Tibial artery (tissue), 4 donors: ENCODE data around the gene RALGPS1.

Source experiments
- DNase-seq, 2 donors: peaks; one replicate each; pipeline ENCODE4 v3.0.0-alpha.2; 2019
- H3K27ac ChIP-seq, 2 donors: fragments of 200-600 bp; sonication (generic) in 1 of 2; 1 replicate in 1 of 2; 2 replicates in 1 of 2; pipeline ENCODE4 v1.5.1; 2018 to 2019; ENCODE audit warnings: mild to moderate bottlenecking in 1 of 2
- H3K27me3 ChIP-seq, 2 donors: fragments of 200-600 bp; sonication (generic) in 1 of 2; one replicate each; pipeline versions ENCODE4 v1.5.1 to v1.6.0; 2016 to 2019
- H3K36me3 ChIP-seq, 3 donors: fragments of 200-600 bp; sonication (generic) in 2 of 3; one replicate each; pipeline ENCODE4 v1.5.1; 2016 to 2019; ENCODE audit warnings: mild to moderate bottlenecking in 2 of 3
- H3K4me1 ChIP-seq, 4 donors: fragments of 200-600 bp; sonication (generic) in 2 of 4; 1 replicate in 3 of 4; 2 replicates in 1 of 4; pipeline ENCODE4 v1.5.1; 2016 to 2019
- H3K4me3 ChIP-seq, 2 donors: fragments of 200-600 bp; sonication (generic) in 1 of 2; 1 replicate in 1 of 2; 2 replicates in 1 of 2; pipeline ENCODE4 v1.5.1; 2018 to 2019; ENCODE audit warnings: mild to moderate bottlenecking in 2 of 2
- H3K9me3 ChIP-seq, 3 donors: fragments of 200-600 bp; sonication (generic) in 1 of 3; one replicate each; pipeline ENCODE4 v1.5.1; 2016 to 2019
- CTCF ChIP-seq, 2 experiments: fragments of 200-600 bp in 1 of 2; fragments of 450-650 bp in 1 of 2; IDR thresholded peaks; one replicate each; pipeline ENCODE4 v1.5.1; 2017 to 2019; ENCODE audit warnings: antibody characterized with exemption in 2 of 2, mild to moderate bottlenecking in 1 of 2, moderate library complexity in 1 of 2
- intact Hi-C: fragments of 100-400 bp; cut with DNase I; formaldehyde crosslinking; loops from one replicate; pipeline ENCODE4 v1.15.0; 2023; ENCODE audit warnings: low total_unique reads

The RALGPS1 gene

GRCh38 chr9:127180457-127181314 lies 266.1 kb downstream of the RALGPS1 start:
- Histone ChIP-seq H3K36me3 (peaks cover 0 to 8% (median 0%) of the 10 kb centered on the region in 3 donors), H3K27me3 (no peaks in the 10 kb centered on the region), H3K27ac (peak overlapping the region; percentile 9 to 33), H3K4me3 (no peak overlapping the region), H3K9me3 (no peaks in the 10 kb centered on the region), H3K4me1 (peaks cover 2 to 46% (median 37%) of the 10 kb centered on the region in 4 donors)
- TF ChIP-seq CTCF (IDR thresholded peaks at IDR 0.05) = no peak
- DNase-seq = peak in 1 of 2 donors; percentile 53
- intact Hi-C loops = no loop called here

- Histone ChIP-seq H3K4me1 (peaks cover 8 to 45% (median 39%) of the 10 kb centered on the region in 4 donors), H3K9me3 (no peaks in the 10 kb centered on the region), H3K27me3 (no peaks in the 10 kb centered on the region), H3K36me3 (peaks cover 0 to 8% (median 0%) of the 10 kb centered on the region in 3 donors), H3K27ac (no peak overlapping the region), H3K4me3 (no peak overlapping the region)
- DNase-seq = peak; percentile 18 to 44
- intact Hi-C loops = no loop called here
- TF ChIP-seq CTCF (IDR thresholded peaks at IDR 0.05) = no peak
These were observed 266.7 kb downstream of the RALGPS1 start for GRCh38 chr9:127181315-127181580.

- Histone ChIP-seq H3K27me3 (no peaks in the 10 kb centered on the region), H3K4me3 (no peak overlapping the region), H3K9me3 (no peaks in the 10 kb centered on the region), H3K27ac (no peak overlapping the region), H3K4me1 (peaks cover 12 to 50% (median 44%) of the 10 kb centered on the region in 4 donors), H3K36me3 (peaks cover 0 to 8% (median 0%) of the 10 kb centered on the region in 3 donors)
- intact Hi-C loops = no loop called here
- no peak for TF ChIP-seq CTCF (IDR thresholded peaks at IDR 0.05)
- peak in 1 of 2 donors; percentile 44 for DNase-seq
These were observed 267.1 kb downstream of the RALGPS1 start for GRCh38 chr9:127181595-127182190.

GRCh38 chr9:127182901-127183746 lies 268.5 kb downstream of the RALGPS1 start:
- Histone ChIP-seq H3K9me3 (no peaks in the 10 kb centered on the region), H3K27ac (peak overlapping the region; percentile 89 to 93), H3K4me3 (no peak overlapping the region), H3K27me3 (no peaks in the 10 kb centered on the region), H3K36me3 (peaks cover 0 to 8% (median 0%) of the 10 kb centered on the region in 3 donors), H3K4me1 (peaks cover 16 to 61% (median 57%) of the 10 kb centered on the region in 4 donors)
- TF ChIP-seq CTCF (IDR thresholded peaks at IDR 0.05) = no peak
- peak in 1 of 2 donors; percentile 66 for DNase-seq
- intact Hi-C loops = no loop called here

GRCh38 chr9:127183814-127184582 lies 269.4 kb downstream of the RALGPS1 start:
- Histone ChIP-seq H3K27ac (peak overlapping the region; percentile 89 to 93), H3K27me3 (no peaks in the 10 kb centered on the region), H3K4me1 (peaks cover 16 to 59% (median 54%) of the 10 kb centered on the region in 4 donors), H3K4me3 (no peak overlapping the region), H3K36me3 (peaks cover 0 to 8% (median 0%) of the 10 kb centered on the region in 3 donors), H3K9me3 (no peaks in the 10 kb centered on the region)
- TF ChIP-seq CTCF (IDR thresholded peaks at IDR 0.05) = no peak
- DNase-seq = peak; percentile 81 to 86
- intact Hi-C loops = no loop called here
